ENCODE measurements around the gene HES3.

DNA sequence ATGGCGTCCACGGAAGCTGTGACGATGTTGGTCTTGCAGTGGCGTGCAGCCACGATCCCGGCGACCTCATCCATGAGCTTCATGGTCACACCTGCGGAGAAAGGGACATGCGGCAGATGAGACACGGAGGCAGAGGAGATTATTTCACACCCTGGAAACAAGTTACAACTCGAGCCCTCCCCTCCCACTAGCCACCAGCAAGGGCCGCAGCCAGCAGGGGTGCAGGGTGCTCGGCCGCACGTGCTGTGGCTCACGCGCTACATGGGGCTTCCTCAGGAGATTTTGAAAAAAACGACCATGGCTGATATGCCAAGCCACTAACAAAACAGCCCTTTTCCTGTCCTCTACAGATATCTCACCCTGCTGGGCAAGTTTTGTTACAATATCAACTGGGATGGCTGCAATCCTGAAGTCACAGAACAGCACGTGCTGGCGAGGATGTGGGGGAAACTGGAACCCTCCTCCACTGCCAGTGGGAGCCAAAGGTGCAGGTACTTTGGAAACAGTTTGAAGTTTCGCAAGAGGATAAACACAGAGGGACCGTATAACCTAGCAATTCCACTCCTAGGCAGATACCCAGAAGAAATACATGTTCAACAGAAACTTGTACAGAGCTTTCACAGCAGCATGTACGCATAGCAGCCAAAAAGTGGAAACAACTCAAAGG, 51.0 kb downstream of the HES3 start:
- TF ChIP-seq GATA2 (IDR thresholded peaks at IDR 0.05; ENCODE audit: low read depth, low read length) (no peak), GATA3 (IDR thresholded peaks at IDR 0.05; ENCODE audit: low read depth, low read length) (no peak)
